GM21619 (cell line): Measurements from ENCODE around the gene ITPRID2.
"Not testable (repeated sequence)": the region's sequence is repeated elsewhere in the genome, so short reads cannot be mapped to it uniquely, and the experiment has no call there.

Source experiments
- ATAC-seq: cut with Tn5 transposase; IDR thresholded peaks from one replicate; pipeline ENCODE4 v1.9.1; 2021; ENCODE audit not compliant: unreplicated experiment

Gene ITPRID2

DNA sequence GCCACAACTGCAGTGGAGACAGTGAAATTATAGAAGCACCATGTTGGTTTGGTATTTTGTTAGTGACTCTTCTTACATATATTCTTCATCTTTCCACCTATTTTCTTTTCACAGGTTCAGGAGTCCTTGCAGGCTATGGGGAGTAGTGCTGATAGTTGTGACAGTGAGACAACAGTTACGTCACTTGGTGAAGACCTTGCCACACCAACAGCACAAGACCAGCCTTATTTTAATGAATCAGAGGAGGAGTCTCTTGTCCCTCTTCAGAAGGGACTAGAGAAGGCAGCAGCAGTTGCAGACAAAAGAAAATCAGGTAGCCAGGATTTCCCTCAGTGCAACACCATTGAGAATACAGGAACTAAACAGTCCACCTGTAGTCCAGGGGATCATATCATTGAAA is 23.6 kb downstream of the ITPRID2 start:
- no peak for ATAC-seq

DNA sequence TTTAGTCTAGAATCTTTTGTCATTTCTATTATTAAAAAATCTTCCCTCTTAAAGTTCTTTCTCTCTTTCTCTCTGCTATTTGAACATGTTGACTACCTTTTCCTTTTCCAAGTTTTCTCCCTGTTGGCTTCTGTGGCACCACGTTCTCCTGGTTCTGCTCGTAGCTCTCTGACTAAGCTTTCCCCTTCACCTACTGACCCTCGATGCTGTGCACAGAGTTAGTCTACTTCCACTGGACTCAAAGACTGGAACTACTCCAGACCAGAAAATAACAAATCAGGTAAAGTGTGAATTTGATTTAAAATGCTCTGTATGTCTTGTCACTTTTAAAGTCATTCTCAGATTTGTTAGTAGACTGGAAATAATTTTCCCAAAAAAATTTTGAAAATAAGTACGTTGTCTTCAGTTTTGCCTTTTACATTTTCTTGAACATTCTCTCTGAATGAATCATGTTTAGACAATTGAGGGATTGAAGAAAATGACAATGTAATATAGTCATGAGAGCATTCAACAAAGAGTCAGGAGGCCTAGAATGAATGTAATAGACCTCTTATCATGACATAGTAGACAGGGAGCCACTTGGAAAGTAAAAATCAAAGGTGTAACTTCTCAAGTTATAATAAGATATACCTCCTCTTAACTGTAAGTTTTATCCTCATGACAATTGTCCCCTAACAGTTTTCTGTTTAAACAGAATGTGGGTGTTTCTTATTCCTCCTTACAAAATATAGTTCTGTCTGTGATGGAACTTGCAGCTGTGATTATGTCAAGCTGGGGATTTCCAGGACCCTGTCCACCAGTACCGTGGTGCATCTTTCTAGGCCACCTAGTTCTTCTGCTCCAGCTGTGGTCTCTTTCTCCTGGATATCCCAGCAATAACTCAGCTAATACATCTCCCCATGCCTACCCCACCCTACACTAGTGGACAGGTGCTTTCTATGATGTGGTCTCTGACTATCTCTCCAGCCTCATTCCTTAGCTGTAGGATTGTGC is 25.5 kb downstream of the ITPRID2 start:
- no peak for ATAC-seq

DNA sequence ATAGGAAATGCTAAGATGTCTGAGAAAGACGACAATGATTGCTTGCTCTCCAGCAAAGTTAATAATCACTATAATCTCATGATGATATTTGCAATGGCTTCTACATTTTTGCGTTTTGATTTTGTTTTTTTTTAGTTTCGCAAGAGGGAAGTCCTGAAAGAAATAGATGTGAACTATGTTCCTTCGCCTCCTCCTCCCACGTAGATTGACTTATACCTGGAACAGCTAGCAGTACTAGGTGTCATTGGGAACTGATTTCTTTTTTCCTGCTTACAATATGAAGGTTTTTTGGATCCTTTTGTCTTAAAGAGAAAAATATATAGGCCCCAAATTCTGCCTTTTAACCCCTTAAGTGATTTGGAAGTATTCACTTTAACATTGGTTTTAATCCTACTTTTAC is 26.7 kb downstream of the ITPRID2 start:
- no peak for ATAC-seq

DNA sequence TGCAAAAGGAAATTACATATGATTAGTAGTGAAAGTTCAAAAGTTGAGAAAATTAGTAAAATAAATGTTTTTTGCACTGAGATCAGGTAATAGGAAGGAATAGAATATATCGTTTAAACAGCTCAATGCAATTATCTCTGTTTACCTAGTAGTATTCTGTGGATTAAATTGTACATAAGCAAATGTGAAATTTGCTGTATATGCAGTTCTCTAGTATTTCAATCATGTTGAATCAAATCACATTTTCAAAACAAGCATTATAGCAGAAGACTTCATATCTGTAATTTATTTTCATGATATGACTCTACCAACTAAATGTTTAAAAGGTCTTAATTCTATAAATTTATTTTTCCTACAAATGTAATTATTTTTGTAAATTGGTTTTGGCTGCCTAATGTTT is 31.6 kb downstream of the ITPRID2 start:
- ATAC-seq, result no peak

GRCh38 chr2:181924336-181924735 is 32.8 kb downstream of the ITPRID2 start:
- no peak for ATAC-seq

- no peak for ATAC-seq
Observed at GRCh38 chr2:181934694-181935093, 43.2 kb downstream of the ITPRID2 start.

DNA sequence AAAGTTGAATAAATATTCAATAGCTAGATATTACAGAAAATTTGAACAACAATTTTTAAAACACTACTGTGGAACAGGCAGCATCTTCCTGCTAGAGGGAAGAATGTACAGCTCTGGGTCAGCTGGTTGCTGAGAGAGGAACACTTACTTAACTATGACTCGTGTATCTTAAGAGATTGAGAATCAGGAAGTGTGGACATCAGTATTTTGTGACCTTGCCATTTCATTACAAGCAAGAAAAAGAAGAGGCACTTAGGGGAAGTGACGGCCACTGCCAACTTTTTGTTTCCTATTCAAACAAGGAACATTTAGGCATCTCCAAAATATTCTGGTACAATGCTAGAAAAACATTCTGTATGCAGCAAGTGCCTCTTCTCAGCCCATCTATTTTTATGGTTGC is 45.9 kb downstream of the ITPRID2 start:
- ATAC-seq, result no peak

GRCh38 chr2:181943411-181944124 is 52.0 kb downstream of the ITPRID2 start:
- ATAC-seq, result no peak

DNA sequence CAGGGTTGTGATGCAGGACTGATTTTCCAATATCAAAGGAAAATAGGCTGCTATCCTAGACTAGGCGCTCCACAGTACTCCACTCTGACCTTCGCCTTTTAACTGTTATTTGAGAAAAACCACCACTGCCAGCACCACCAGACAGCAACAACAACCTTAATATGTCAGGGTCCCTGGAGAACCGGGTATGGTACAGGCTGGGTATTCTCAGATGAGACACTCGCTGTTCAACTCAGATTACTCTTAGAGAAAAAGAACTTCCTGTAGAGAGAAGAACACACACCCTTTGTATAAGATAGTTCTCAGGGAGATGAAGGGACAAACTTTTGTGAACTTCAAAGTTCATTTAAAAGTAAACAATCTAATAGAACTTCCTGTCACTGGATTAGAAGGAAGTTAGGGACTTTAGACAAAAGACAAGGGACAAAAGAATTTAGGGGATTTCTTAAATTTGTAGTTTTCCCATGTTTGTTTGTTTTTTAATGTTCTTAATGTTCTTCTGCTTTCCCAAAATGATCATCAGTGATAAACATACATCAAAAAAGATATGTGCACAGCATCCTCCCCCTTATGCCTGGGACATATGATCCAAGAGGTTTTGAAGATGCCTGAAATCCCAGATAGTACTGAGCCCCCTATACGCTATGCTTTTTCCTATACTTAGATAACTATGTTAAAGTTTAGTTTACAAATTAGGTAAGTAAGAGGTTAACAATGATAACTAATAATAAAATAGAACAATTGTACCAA is 52.8 kb downstream of the ITPRID2 start:
- ATAC-seq, result no peak

DNA sequence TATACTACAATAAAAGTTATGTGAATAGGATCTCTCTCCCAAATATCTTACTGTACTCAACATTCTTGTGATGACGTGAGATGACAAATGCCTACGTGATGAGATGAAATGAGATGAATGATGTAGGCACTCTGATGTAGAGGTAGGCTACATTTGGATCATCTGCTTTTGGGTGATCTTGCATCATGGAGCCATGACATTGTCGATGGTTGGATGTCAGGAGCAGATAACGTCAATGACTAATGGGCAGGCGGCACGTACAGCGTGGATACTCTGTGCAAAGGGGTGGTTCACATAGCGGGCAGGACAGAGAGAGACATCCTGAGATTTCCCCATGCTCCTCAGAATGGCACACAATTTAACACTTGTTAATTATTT is 53.4 kb downstream of the ITPRID2 start:
- ATAC-seq, result no peak

DNA sequence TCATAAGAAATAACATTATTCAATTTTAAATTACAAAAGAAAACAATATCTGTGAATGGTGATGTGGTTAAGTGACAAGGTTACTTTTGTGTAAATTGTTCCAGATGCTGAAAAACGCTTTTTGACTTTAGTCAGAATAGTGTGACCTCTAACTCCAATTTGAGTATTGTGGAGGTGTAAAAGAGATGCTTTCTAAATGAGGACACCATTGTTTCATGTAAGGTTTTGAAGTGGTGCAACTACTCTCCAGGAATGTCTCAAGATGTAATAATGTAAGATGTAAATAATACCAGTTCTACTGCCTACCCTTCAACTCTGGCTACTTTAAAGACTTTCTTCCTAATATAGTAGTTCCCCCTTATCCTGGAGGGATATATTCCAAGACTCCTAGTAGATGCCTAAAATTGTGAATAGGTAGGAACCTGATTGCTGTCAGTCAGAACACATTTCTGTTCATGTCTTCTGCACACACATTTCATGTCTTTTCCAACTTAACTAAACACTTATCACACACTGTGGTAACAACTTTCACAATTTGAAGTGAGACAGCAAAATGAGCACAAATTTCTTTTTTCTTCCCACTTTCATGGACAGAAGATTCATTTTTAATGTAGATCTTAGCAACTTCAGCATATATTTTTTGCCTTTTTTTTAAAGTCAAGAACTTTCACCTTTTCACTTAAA is 55.1 kb downstream of the ITPRID2 start:
- ATAC-seq, result no peak

DNA sequence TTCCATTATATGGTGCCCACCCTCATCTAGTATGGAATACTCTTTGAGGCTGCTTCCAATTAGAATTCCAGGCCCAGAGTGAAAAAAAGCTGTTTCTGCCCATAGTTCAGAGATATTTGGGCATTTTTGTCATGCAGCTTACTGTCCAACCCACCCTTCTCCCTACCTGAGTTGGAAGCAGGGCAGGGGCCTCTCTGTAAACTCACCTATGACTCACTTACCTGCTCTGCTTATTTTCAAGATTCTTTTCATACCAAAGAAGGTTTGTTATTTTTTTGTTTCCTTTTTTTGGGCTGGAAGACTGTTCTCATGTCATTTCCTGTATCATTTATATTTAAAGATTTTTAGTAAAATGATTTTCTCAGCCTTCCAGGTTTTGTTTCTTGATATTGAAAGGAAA is 55.7 kb downstream of the ITPRID2 start:
- ATAC-seq, result no peak

- no peak for ATAC-seq
Observed at GRCh38 chr2:181948227-181948626, 56.7 kb downstream of the ITPRID2 start.

GRCh38 chr2:181949047-181949446 is 57.5 kb downstream of the ITPRID2 start:
- no peak for ATAC-seq

DNA sequence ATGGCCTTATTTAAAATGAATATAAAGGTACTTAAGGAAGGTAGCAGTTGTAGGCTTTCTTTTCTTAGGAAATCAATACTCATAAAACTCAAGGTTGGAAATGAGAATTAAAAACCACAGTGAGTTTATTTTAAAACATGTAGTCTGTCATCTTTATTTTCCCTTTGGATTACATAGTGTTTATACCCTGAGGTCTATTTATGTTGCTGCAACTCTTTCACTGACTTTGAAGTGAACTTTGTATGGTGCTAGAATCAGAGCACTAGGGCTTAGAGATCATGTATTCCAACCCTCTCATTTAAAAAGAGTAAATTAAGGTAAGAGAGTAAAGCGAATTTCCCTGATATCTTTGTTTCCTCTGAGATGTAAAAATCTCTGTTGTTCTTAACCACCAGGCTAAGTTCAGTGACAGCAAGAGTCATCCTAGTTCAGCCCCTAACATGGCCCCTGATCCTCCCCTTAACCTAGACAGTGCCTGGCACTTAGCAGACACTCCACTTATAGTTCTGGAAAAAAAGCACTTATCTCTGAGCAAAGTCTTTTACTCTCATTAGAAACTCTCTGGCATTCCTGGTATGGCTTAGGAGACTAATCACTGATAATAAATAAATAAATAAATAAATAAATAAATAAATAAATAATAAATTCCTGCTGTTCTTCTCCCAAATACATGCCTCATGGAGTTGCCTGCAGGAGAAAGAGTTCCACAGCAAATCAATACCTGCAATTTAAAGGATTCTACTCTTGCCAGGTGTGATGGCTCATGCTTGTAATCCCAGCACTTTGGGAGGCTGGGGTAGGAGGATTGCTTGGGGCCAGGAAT is 61.1 kb downstream of the ITPRID2 start:
- ATAC-seq, result no peak

DNA sequence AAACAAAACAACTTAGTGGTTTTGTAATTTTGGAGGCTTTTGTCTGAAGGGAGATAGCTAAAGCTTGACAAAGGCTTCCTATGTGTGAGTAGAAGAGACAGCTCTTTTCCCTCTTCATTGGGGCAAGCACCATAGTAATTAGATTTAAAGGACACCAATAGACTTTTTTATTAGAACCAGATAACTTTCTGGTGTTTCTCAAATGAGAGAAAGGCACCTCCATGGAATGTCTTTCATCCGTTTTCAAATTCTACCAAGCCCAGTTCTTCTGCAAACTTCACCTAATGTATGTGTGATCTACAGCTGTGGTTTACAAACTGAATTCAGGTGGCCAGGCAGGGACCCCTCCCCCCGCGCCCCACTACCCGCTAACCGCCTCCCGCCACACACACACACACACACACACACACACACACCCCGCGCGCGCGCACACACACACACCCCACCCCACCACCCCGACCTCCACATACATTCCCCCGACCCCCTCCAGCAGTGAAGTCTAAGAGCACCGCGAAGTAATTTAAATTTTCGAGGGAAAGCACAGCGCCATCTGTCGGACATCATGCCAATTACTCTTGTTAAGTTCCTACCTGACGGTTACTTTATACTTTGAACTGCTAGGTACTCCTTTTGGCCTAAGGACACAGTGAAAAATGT is 62.5 kb downstream of the ITPRID2 start:
- ATAC-seq, result peak; percentile 83

- no peak for ATAC-seq
Observed at GRCh38 chr2:181954538-181954883, 63.0 kb downstream of the ITPRID2 start.

GRCh38 chr2:181955010-181955409 is 63.5 kb downstream of the ITPRID2 start:
- ATAC-seq, result no peak

- not testable (repeated sequence) for ATAC-seq
Observed at GRCh38 chr2:181955866-181956265, 64.3 kb downstream of the ITPRID2 start.

DNA sequence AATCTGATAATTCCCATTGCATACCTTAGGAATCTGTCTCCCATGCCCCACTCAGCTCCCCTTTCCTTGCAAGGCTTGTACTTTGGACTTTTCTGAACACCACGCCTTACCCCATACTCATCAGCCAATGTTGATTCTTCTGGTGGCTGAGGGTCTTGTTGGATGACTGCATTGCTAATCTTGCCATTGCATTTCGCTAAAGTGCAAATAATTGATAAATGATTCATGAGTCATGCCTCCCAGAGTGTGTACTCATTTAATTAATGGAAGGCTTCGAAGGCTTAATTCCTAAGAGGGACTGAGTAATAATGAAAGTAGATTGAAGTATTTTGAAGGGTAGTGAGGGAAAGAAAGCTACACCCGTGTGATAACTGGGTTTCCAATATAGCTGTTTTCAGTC is 66.1 kb downstream of the ITPRID2 start:
- no peak for ATAC-seq
